ENCODE measurements around the gene OR2B3.

DNA sequence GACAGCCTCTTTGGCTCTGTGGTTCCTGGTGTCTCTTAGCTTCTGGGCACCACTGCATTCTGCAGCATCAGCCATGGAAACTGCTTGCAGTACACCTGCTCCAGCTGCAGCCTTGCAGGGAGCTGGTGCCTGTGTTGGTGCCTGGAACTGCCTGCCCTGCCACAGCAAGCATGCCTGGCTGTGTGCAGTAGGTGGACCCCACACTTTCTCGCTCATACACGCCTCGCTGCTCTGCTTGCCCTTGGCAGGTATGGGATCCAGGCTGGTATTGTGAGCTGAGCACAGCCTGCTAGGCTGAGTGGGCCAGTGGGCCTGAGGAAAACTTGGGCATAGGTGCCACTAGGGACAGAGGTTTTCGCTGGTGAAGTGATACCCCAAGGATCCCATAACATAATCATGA lies 43.5 kb upstream of the OR2B3 start:
- no peak for TF ChIP-seq POLR2A (IDR thresholded peaks at IDR 0.05)
- TF ChIP-seq, protein P1, sequence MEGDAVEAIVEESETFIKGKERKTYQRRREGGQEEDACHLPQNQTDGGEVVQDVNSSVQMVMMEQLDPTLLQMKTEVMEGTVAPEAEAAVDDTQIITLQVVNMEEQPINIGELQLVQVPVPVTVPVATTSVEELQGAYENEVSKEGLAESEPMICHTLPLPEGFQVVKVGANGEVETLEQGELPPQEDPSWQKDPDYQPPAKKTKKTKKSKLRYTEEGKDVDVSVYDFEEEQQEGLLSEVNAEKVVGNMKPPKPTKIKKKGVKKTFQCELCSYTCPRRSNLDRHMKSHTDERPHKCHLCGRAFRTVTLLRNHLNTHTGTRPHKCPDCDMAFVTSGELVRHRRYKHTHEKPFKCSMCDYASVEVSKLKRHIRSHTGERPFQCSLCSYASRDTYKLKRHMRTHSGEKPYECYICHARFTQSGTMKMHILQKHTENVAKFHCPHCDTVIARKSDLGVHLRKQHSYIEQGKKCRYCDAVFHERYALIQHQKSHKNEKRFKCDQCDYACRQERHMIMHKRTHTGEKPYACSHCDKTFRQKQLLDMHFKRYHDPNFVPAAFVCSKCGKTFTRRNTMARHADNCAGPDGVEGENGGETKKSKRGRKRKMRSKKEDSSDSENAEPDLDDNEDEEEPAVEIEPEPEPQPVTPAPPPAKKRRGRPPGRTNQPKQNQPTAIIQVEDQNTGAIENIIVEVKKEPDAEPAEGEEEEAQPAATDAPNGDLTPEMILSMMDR (IDR thresholded peaks at IDR 0.05 in 4 of 5, conservative IDR thresholded peaks at IDR 0.05 in 1 of 5): no peak

Measured in gastrocnemius medialis (tissue), 4 donors.